GM11168 (cell line): ENCODE data around the gene PRPF38A.

Experiments
- in situ Hi-C: fragments of 300-500 bp; cut with MboI; formaldehyde crosslinking; loops from one replicate; pipeline ENCODE4 v1.12.0; 2022; ENCODE audit warnings: low sequenced_read_pairs; ENCODE audit not compliant: unreplicated experiment

The PRPF38A gene

DNA sequence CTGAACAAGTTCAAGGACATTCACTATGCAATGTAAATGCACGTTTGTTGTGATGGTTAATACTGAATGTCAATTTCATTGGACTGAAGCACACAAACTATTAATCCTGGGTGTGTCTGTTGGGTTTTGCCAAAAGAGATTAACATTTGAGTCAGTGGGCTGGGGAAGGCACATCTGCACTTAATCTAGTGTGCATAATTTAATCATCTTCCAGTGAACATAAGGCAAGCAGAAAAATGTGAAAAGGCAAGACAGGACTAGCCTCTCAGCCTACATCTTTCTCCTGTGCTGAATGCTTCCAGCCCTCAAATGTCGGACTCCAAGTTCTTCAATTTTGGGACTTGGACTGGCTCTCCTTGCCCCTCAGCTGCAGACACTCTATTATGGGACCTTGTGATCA lies 40.1 kb downstream of the PRPF38A start:
- in situ Hi-C loops, result no loop called here

DNA sequence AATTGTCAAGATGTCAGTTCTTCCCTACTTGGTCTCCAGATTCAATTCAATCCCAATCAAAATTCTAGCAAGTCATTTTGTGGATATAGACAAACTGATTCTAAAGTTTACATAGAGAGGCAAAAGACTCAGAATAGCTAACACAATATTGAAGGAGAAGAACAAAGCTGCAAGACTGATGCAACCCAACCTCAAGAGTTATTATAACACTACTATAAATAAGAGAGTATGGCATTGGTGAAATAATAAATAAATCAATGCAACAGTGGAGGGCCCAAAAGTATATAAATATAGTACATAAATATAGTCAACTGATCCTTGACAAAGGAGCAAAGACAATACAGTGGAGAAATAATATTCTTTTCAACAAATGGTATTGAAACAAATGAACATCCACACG lies 49.7 kb downstream of the PRPF38A start:
- in situ Hi-C loops, result no loop called here

DNA sequence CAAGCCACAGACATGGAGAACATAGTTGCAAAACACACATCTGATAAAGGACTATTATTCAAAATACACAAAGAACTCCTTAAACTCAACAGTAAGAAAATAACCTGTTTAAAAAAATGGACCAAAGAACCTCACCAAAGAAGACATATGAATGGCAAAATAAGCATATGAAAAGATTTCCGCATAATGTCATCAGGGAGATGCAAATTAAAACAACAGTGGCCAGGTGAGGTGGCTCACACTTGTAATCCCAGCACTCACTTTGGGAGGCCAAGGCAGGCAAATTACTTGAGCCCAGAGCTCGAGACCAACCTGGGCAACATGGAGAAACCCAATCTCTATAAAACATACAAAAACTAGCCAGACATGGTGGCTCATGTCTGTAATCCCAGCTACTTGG lies 50.4 kb downstream of the PRPF38A start:
- in situ Hi-C loops, result no loop called here

DNA sequence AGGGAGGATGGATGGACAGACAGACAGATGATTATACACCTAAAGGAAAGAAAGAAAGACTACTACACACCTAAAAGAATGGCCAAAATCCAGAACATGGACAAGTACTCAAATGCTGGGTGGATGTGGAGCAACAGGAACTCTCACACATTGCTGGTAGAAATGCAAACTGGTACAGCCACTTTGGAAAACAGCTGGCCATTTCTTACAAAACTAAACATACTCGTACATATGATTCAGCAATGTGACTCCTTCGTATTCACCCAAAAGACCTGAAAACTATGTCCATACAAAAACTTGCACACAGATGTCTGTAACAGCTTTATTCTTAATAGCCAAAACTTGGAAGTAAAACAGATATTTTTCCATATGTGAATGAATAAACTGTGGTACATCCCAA lies 51.3 kb downstream of the PRPF38A start:
- in situ Hi-C loops, result no loop called here

DNA sequence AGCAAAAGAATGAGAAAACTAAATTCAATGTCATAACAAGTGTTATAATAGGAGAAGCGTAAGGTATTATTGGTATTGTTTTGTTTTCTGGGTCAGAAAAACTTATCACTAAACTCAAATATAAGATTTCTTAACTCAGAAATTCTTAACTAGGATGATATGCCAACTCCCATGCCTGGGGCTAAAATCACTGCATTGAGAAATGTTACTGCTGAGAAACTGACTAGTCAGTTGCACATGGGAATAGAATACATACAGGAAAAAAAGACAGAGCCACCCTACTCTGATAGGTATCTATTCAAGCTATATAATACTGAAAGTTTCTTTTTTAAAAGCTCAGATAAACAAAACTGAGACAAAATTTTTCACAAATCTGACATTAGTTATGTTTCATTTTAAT lies 56.3 kb downstream of the PRPF38A start:
- in situ Hi-C loops, result loop anchor here (5.0 kb wide), 1 partner anchor 47 kb away; no protein-coding TSS in a partner anchor

DNA sequence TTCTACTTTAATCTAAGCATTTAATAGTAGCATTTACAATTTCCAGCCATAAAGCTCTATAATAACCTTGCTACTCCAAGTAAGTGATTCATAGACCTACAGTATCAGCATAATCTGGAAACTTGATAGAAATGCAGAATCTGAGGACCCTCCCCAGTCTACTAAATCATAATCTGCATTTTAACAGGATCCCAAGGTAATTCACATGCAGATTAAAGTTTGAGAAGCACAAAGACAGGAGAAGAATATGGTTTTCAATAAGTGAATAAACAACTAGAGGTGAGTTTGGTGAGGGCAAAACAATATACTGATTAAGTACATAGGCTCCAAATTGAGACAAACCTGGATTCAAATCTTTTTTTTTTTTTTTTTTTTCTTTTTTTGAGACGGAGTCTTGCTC lies 57.4 kb downstream of the PRPF38A start:
- in situ Hi-C loops, result loop anchor here (5.0 kb wide), 1 partner anchor 45 kb away; no protein-coding TSS in a partner anchor

DNA sequence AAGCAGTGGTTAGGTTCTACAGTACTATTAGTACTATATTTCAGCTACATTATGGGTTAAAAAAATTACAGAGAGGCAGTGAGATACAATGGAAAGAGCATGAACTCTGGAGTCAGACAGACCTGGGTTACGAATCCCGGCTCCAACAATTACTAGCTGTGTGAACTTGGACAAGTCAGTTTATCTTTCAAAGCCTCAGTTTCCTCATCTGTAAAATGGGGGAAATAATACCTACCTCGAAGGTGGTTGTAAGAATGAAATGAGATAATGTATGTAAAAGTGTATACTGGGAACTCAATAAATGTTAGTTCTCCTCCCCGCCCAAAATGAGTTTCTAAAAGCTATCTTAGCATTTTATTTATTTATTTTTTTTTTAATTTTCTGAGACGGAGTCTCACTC lies 59.5 kb downstream of the PRPF38A start:
- in situ Hi-C loops, result loop anchor here (5.0 kb wide), 1 partner anchor 43 kb away; no protein-coding TSS in a partner anchor

DNA sequence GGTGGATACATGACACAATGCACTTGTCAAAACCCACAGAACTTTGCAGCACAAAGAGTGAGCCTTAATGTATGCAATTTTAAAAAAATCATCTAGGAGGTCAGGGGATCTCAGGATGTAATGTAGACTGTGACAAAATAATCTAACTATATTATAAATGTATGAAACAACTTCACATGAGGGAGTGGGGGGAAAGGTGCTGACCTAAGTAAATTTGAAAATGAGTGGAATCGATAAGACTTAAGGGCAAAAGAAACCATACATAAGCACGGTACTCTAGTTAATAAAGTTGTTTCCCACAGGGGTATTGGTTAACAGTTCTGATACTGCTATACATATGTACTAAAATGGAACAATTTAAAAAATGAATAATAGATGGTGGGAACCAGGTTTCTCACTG lies 64.7 kb downstream of the PRPF38A start:
- in situ Hi-C loops, result no loop called here
